Neural cell (in vitro differentiated cells): ENCODE results near the gene LCP1. TPM values are rescaled to one million over a fixed set of nuclear protein-coding genes. Genes with fewer than 3 reads are reported as not detected.
A peak's percentile ranks its signal among the peaks of the same experiment; 100 is the strongest.

ENCODE experiments used
- H2AFZ ChIP-seq: fragments of 200-600, 300-800 bp; sonication (generic), shearing (Covaris generic); 2 replicates; pipeline ENCODE4 v1.6.0; 2014; ENCODE audit warnings: low read depth, mild to moderate bottlenecking, antibody characterized with exemption, low read length, moderate library complexity
- H3F3A ChIP-seq: fragments of 200-600 bp; shearing (Covaris generic); 2 replicates; pipeline ENCODE4 v1.6.1; 2016; ENCODE audit warnings: mild to moderate bottlenecking, moderate library complexity, mixed read lengths, antibody characterized with exemption, low read length; ENCODE audit not compliant: insufficient read depth, poor library complexity, severe bottlenecking
- H3K27ac ChIP-seq: fragments of 200-600, 300-800 bp; sonication (generic), shearing (Covaris generic); 2 replicates; pipeline ENCODE4 v1.5.1; 2014; ENCODE audit warnings: mild to moderate bottlenecking, low read length, moderate library complexity
- H3K27me3 ChIP-seq: fragments of 300-800, 200-600 bp; sonication (generic), shearing (Covaris generic); 2 replicates; pipeline ENCODE4 v1.6.0; 2014; ENCODE audit warnings: mild to moderate bottlenecking, low read depth, low read length, moderate library complexity; ENCODE audit not compliant: insufficient read depth
- H3K36me3 ChIP-seq: fragments of 300-800, 200-600 bp; sonication (generic), shearing (Covaris generic); 2 replicates; pipeline ENCODE4 v1.5.1; 2014; ENCODE audit warnings: mild to moderate bottlenecking, antibody characterized with exemption, low read length, moderate library complexity; ENCODE audit not compliant: insufficient read depth
- H3K4me2 ChIP-seq: fragments of 300-800, 200-600 bp; sonication (generic), shearing (Covaris generic); 2 replicates; pipeline ENCODE4 v1.6.0; 2014; ENCODE audit warnings: mild to moderate bottlenecking, low read length
- H3K4me3 ChIP-seq: fragments of 300-800, 200-600 bp; sonication (generic), shearing (Covaris generic); 2 replicates; pipeline ENCODE4 v1.5.1; 2014; ENCODE audit warnings: mild to moderate bottlenecking, low read length, moderate library complexity
- H3K79me2 ChIP-seq: fragments of 200-600 bp; shearing (Covaris generic); replicated peaks from 2 replicates; pipeline ENCODE4 v1.6.0; 2014; ENCODE audit warnings: mild to moderate bottlenecking, low read length, moderate library complexity; ENCODE audit not compliant: insufficient read depth
- H3K9ac ChIP-seq: fragments of 300-800, 200-600 bp; sonication (generic), shearing (Covaris generic); 2 replicates; pipeline ENCODE4 v1.6.1; 2016; ENCODE audit warnings: mild to moderate bottlenecking, low read length, mixed read lengths
- H3K9me2 ChIP-seq: fragments of 200-600 bp; shearing (Covaris generic); 2 replicates; pipeline ENCODE4 v1.6.1; 2016; ENCODE audit warnings: mild to moderate bottlenecking, low read length, mixed read lengths; ENCODE audit not compliant: insufficient read depth
- H3K9me3 ChIP-seq: fragments of 200-600, 300-800 bp; sonication (generic), shearing (Covaris generic); 2 replicates; pipeline ENCODE4 v1.6.1; 2016; ENCODE audit warnings: mild to moderate bottlenecking, mixed run types, low read length, moderate library complexity, mixed read lengths
- H4K20me1 ChIP-seq: fragments of 200-600 bp; shearing (Covaris generic); 2 replicates; pipeline ENCODE4 v1.6.1; 2016; ENCODE audit warnings: mild to moderate bottlenecking, mixed run types; ENCODE audit not compliant: insufficient read depth
- EP300 ChIP-seq: fragments of 450-650 bp; conservative IDR thresholded peaks from 2 replicates; pipeline ENCODE4 v1.6.1; 2014; ENCODE audit warnings: antibody characterized with exemption, mild to moderate bottlenecking, moderate library complexity; ENCODE audit not compliant: poor library complexity, severe bottlenecking
- EZH2 ChIP-seq: fragments of 200-600, 300-800 bp; shearing (Covaris generic), sonication (generic); IDR thresholded peaks from 2 replicates; pipeline ENCODE4 v1.6.1; 2014; ENCODE audit warnings: antibody characterized with exemption, low read length, borderline replicate concordance, mild to moderate bottlenecking; ENCODE audit not compliant: insufficient read depth, poor library complexity, severe bottlenecking
- MXI1 ChIP-seq: fragments of 450-650 bp; conservative IDR thresholded peaks from 2 replicates; pipeline ENCODE4 v1.6.1; 2014; ENCODE audit warnings: antibody characterized with exemption, mild to moderate bottlenecking; ENCODE audit not compliant: poor library complexity, severe bottlenecking
- POLR2AphosphoS5 ChIP-seq: IDR thresholded peaks from 2 replicates; pipeline ENCODE4 v1.6.1; 2012
- RAD21 ChIP-seq: fragments of 450-650 bp; conservative IDR thresholded peaks from 2 replicates; pipeline ENCODE4 v1.6.1; 2014; ENCODE audit warnings: antibody characterized with exemption, mild to moderate bottlenecking, moderate library complexity
- SMC3 ChIP-seq: fragments of 450-650 bp; conservative IDR thresholded peaks from 2 replicates; pipeline ENCODE4 v1.6.1; 2014; ENCODE audit warnings: antibody characterized with exemption, mild to moderate bottlenecking, moderate library complexity; ENCODE audit not compliant: poor library complexity
- TAF1 ChIP-seq: IDR thresholded peaks from 2 replicates; pipeline ENCODE4 v1.6.1; 2012; ENCODE audit warnings: low read depth
- polyA plus RNA-seq: library from polyadenylated mRNA; depleted of rRNA; stranded (reverse); fragments of >200 nt; gene quantifications from 2 replicates; pipeline ENCODE4 v1.2.3, GENCODE V29; 2014
- TF ChIP-seq, protein P1 (sequence below): fragments of 450-650 bp; IDR thresholded peaks from 2 replicates; pipeline ENCODE4 v1.5.1; 2014; ENCODE audit warnings: antibody characterized with exemption, mild to moderate bottlenecking, moderate library complexity; ENCODE audit not compliant: poor library complexity, severe bottlenecking
- TF ChIP-seq, protein P2 (sequence below): IDR thresholded peaks from 2 replicates; pipeline ENCODE4 v1.6.1; 2012; ENCODE audit warnings: borderline replicate concordance

LCP1 gene
- polyA plus RNA-seq, 1 donor from 2014 or later, result 0.76 TPM

DNA sequence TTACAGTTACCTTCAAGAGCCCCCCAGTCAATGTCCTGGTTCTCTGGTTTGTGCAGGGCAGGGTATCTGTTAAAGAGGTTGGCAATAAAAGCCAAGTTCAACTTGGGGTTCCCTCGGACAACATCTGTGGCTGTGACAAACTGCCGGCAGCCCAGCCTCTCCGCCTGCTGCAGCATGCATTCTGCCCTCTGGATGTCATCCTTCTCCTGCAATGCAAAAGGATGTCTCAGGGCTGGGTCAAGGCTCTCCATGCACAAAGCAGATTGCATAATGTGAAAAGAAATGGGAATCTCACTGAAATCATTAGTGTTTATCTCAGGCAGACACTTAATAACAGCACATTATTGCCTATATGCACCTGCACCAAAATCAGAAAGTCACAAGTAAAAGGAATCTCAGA lies 35.1 kb downstream of the LCP1 start:
- no peak overlapping the region for H3K4me2 ChIP-seq
- no peaks in the 10 kb centered on the region for H3K9me3 ChIP-seq
- no peaks in the 10 kb centered on the region for H4K20me1 ChIP-seq
- H2AFZ ChIP-seq, result no peak overlapping the region
- peaks cover 10% of the 10 kb centered on the region for H3K27me3 ChIP-seq
- H3K36me3 ChIP-seq, result no peaks in the 10 kb centered on the region
- H3K9ac ChIP-seq, result no peak overlapping the region
- no peaks in the 10 kb centered on the region for H3K9me2 ChIP-seq
- H3F3A ChIP-seq, result no peaks in the 10 kb centered on the region
- no peak overlapping the region for H3K27ac ChIP-seq
- H3K79me2 ChIP-seq, result no peaks in the 10 kb centered on the region
- H3K4me3 ChIP-seq, result no peak overlapping the region
- TF ChIP-seq, protein P1, sequence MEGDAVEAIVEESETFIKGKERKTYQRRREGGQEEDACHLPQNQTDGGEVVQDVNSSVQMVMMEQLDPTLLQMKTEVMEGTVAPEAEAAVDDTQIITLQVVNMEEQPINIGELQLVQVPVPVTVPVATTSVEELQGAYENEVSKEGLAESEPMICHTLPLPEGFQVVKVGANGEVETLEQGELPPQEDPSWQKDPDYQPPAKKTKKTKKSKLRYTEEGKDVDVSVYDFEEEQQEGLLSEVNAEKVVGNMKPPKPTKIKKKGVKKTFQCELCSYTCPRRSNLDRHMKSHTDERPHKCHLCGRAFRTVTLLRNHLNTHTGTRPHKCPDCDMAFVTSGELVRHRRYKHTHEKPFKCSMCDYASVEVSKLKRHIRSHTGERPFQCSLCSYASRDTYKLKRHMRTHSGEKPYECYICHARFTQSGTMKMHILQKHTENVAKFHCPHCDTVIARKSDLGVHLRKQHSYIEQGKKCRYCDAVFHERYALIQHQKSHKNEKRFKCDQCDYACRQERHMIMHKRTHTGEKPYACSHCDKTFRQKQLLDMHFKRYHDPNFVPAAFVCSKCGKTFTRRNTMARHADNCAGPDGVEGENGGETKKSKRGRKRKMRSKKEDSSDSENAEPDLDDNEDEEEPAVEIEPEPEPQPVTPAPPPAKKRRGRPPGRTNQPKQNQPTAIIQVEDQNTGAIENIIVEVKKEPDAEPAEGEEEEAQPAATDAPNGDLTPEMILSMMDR, result peak; percentile 40
- TF ChIP-seq SMC3 (peak; percentile 28), RAD21 (peak; percentile 44), MXI1 (no peak)

DNA sequence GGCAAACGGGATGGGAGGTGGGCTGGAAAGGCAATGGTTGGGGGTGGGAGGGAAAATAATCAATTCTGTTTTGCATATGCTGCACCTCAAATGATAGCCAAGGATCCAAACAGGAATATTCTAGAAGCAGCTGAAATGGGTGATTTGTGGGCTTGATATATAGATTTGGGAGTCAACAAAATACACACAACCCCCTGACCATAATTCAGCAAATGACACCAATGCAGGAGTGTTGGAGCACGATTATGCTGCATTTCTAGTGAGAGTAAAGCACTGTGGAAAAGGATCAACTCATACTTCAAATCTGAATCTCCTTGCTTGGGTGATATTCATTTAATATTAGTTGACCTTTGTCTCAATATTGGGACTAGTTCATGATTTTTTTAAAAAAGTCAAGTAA lies 36.0 kb downstream of the LCP1 start:
- Histone ChIP-seq H2AFZ (no peak overlapping the region), H4K20me1 (no peaks in the 10 kb centered on the region), H3K9me2 (no peaks in the 10 kb centered on the region), H3K9ac (no peak overlapping the region), H3K4me3 (no peak overlapping the region), H3K79me2 (no peaks in the 10 kb centered on the region), H3K9me3 (no peaks in the 10 kb centered on the region), H3K36me3 (no peaks in the 10 kb centered on the region), H3K4me2 (no peak overlapping the region), H3F3A (no peaks in the 10 kb centered on the region), H3K27me3 (peaks cover 14% of the 10 kb centered on the region), H3K27ac (no peak overlapping the region)
- TF ChIP-seq, protein P2, sequence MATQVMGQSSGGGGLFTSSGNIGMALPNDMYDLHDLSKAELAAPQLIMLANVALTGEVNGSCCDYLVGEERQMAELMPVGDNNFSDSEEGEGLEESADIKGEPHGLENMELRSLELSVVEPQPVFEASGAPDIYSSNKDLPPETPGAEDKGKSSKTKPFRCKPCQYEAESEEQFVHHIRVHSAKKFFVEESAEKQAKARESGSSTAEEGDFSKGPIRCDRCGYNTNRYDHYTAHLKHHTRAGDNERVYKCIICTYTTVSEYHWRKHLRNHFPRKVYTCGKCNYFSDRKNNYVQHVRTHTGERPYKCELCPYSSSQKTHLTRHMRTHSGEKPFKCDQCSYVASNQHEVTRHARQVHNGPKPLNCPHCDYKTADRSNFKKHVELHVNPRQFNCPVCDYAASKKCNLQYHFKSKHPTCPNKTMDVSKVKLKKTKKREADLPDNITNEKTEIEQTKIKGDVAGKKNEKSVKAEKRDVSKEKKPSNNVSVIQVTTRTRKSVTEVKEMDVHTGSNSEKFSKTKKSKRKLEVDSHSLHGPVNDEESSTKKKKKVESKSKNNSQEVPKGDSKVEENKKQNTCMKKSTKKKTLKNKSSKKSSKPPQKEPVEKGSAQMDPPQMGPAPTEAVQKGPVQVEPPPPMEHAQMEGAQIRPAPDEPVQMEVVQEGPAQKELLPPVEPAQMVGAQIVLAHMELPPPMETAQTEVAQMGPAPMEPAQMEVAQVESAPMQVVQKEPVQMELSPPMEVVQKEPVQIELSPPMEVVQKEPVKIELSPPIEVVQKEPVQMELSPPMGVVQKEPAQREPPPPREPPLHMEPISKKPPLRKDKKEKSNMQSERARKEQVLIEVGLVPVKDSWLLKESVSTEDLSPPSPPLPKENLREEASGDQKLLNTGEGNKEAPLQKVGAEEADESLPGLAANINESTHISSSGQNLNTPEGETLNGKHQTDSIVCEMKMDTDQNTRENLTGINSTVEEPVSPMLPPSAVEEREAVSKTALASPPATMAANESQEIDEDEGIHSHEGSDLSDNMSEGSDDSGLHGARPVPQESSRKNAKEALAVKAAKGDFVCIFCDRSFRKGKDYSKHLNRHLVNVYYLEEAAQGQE, result no peak
- TF ChIP-seq EZH2 (no peak), MXI1 (no peak), RAD21 (no peak), EP300 (no peak), TAF1 (no peak), POLR2AphosphoS5 (no peak), SMC3 (no peak)
- TF ChIP-seq, protein P1, result no peak
